NCI-H345 (cell line): Measurements from ENCODE around the gene NT5C1B.
"Not testable (repeated sequence)": the region's sequence is repeated elsewhere in the genome, so short reads cannot be mapped to it uniquely, and the experiment has no call there.

ENCODE experiments used
- DNase-seq: peaks from one replicate; lab custom pipeline; 2025; lab: John Stamatoyannopoulos, UW

Gene NT5C1B

GRCh38 chr2:18589354-18589753, at the start of gene NT5C1B:
Gene NT5C1B, minus strand, starts transcription at chr2:18589569. Its CDS starts 101 bp downstream, at chr2:18589468.
- DNase-seq: no peak

- no peak for DNase-seq
Measured at GRCh38 chr2:18637196-18637595, 47.8 kb upstream of the NT5C1B start.

GRCh38 chr2:18632699-18633098, 43.3 kb upstream of the NT5C1B start:
- not testable (repeated sequence) for DNase-seq

DNA sequence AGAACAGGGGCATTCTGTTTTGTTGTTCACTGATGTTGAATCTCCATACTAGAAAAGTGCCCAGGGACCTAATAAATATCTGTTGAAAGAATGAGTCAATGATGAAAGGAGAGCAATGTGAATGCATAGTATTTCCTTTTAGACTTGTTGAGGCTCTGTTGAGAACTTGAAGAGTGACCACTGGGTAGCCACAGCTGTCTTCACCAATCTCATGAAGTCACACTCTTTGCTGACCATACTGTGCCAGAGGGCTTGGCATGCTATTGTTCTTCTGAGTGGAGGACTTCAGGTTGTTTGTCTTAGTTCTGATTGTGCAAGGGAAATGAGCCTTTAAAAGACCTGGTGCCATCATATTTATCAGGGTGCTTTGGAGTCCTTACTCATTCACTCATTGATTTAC, 41.6 kb upstream of the NT5C1B start:
- no peak for DNase-seq

GRCh38 chr2:18630541-18630940, 41.2 kb upstream of the NT5C1B start:
- DNase-seq: no peak

GRCh38 chr2:18630101-18630500, 40.7 kb upstream of the NT5C1B start:
- DNase-seq: no peak

DNA sequence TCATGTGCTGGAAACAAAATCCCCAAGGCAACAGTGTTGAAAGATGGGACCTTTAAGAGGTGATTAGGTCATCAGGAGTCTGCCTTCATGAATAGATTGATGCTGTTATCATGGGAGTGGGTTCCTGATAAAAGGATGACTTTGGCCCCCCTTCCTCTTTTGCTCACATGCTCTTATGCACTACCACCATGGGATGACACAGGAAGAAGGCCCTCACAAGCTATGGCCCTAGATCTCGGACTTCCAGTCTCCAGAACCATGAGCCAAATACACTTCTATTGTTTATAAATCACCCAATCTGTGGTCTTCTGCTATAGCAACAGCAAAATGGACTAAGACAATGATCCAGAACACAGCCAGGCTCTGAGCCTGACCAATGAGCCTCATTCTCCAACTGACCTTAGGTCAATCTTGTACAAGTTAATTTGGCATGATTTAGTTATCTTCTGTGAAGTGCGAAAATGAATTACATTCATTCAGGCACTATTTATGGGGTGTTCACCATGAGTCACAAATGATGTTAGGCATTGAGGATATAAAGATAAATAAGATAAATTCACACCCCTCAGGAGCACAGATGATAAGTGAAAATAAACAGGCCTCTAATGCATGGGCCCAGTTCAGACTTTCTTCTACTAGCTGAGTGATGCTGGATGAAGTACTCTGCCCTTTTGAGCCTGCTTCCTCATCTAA, 37.7 kb upstream of the NT5C1B start:
- no peak for DNase-seq

DNA sequence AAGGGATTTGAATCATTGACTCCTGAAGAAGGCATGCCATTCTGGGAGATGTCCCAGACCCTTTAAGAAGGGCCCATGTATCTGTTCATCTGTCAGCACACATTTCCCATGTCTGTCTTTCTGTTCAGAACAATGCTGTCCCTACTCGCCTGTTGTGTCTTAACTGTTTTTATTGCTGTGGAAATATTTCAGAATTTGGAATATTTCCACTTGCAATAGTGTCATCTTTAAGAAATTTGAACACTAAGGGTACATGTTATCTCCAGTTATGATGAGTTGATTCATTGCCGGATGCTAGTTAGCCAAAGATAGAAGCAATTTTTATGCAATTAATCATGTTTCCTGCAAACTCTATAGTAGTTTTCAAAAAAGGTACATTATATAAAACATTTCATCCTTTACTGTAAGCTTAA, 36.9 kb upstream of the NT5C1B start:
- DNase-seq: no peak

GRCh38 chr2:18625563-18625962, 36.2 kb upstream of the NT5C1B start:
- DNase-seq: no peak

DNA sequence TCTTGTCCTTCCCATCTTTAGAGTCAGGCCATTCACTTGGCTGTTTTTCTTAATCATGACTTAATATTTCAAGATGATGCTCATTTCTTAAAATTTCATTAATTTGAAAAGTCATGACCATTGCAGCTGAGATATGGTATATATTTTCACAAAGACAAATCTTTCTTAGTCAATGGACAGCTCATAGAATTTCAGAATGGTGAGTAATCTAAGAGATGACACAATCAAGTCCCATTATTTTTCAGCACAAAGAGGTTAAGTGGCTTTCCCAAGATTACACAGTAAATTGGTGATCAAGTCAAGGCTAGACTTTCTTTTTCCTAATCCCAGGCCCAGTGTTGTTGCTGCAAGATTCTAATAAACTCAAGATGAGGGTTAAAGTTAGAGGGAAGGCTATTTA, 34.4 kb upstream of the NT5C1B start:
- DNase-seq: no peak

DNA sequence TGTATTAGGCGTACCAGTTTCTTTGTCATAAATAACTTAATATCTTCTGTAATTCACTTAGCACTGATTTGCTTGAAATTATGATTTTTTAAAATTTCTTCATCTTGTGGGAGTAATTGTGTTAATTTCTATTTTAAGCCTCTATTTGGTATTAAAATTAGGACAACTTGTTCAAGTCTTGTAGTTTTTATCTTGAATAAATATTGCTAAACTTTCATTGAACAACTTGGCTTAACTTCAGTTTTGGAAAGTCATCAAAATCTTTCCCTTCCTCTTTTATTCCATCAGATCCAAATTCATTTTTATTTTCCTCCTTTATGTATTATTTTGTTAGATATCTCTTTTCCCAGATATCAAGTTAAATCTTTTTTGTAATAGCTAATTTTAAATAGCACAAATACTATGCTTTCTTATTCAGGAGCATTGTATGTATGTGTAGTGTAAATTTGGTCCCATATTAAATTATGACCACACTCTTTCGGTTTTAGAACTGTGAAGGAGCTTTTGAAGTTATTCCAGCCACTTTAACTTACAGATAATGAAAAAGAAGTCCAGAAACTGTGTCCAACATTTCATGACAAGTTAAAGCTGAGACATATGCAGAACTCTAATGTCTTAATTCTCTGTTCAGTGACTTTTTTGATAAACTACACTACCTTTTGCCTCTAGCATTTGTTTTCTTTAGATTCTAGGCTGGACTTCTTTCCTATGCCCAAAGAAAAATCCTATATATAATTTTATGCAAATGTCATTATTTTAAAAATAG, 31.7 kb upstream of the NT5C1B start:
- no peak for DNase-seq

- no peak for DNase-seq
Measured at GRCh38 chr2:18619091-18619490, 29.7 kb upstream of the NT5C1B start.

DNA sequence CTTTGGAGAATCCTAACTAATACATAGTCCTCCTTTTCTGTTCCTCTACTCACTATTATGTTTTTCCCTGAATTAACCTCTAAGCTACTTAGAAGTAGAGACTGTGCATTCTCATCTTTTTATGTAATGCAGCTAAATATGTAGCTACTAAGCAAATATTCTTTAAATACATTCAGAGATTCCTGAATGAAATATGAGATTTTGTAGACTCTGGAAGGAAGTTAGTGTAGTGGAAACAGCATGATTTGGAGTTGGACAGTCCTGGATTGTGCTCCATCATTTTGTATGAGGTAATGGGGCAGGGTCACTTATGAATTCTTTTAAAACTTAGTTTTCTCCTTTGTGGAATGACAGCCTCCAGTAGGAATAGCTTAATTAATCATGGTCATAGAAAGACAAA, 24.7 kb upstream of the NT5C1B start:
- no peak for DNase-seq

DNA sequence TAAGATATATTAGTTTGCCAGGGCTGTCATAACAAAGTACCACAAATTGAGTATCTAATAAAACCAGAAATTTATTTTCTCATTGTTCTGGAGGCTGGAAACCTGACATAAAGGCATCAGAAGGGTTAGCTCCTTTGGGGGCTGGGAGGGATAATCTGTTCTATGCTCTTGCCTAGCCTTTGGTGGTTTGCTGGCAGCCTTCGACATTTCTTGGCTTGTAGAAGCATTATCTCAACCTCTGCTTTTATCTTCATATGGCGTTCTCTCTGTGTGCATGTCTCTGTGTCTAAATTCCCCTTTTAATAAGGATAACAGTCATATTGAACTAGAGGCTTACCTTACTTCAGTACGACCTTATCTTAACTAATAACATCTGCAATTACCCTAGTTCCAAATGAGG, 22.8 kb upstream of the NT5C1B start:
- DNase-seq: no peak

- DNase-seq: no peak
Measured at GRCh38 chr2:18611604-18612003, 22.2 kb upstream of the NT5C1B start.

DNA sequence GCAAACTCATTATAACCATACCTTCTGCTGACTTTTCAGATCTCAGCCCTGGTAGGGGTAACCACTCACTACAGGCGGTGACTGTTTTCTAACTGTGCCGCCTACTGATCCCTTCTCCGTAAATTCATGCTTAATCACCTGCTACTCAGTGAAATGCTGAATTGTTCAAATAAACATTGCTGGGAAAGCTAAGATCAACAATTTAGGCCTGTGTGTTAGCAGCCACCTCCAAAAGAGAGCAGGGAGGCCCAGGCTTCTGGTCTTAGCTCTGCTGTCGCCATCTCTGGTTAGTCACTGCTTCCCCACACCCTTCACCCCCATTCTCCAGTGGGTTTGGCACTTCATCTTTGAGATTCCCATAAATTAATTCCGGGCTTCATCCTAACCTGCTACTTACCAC, 21.8 kb upstream of the NT5C1B start:
- DNase-seq: no peak

GRCh38 chr2:18610651-18611050, 21.3 kb upstream of the NT5C1B start:
- DNase-seq: no peak

DNA sequence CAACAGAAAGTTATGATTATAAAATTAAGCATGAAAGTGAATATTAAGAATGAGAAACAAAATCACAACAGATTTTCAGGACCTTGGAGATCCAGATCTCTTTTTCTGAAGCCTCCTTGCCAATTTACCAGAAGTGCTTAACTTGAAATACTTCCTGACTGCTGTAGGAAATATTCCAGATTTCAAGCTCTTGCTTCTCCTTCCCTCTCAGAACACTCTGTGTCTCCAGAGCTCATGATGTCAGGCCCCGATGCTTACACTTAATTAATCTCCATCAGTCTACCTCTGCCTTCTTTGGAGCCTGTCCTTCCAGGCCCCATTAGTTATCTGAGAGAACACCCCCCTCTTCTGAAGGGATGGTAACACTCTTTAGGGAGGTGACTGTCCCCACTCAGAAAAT, 20.7 kb upstream of the NT5C1B start:
- DNase-seq: no peak

GRCh38 chr2:18605115-18605514, 15.7 kb upstream of the NT5C1B start:
- DNase-seq: no peak

- no peak for DNase-seq
Measured at GRCh38 chr2:18604531-18604885, 15.1 kb upstream of the NT5C1B start.

GRCh38 chr2:18603854-18604530, 14.6 kb upstream of the NT5C1B start:
- DNase-seq: no peak

DNA sequence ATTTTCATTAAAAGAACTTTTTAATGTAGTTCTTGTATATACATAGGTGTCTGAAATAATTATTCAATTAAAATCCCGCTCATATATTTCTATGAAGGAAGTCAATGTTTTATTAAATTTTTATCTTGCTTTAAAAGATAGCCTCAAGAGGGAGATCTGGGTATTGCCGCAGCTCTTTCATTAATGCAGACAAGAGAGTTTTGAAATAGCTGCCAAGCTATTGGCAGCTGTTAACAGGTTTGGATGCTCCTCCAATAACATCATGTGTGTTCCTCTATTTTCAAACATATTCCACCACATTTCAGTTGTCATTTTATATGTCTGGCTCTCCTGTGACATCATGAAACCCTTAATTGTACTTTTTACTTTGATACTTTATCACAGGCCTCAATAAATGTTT, 12.9 kb upstream of the NT5C1B start:
- no peak for DNase-seq

- no peak for DNase-seq
Measured at GRCh38 chr2:18600255-18600613, 10.9 kb upstream of the NT5C1B start.
